Measurements from ENCODE around the gene CROCC2.

The CROCC2 gene

DNA sequence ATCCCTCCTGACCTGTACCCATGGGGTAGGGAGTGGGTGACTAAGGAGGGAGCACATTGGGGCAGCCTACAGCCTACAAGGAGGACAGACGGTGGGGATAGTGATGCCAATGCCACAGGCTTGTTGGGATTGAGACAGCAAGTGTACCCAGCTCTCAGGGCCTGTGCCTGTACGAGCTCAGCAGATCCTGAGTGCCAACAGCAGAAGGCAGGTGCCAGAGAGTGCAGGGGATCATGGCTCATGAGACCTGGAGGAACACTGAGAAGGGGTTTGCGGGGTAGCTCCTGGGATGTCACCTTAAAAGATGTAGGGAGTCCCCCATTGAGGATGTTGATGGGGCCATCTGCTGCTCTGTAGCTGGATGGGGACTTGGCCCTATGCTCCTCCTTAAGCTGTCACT is 82.0 kb downstream of the CROCC2 start:
- DNase-seq (ENCODE audit: low read depth in 3 of 3): no peak

DNA sequence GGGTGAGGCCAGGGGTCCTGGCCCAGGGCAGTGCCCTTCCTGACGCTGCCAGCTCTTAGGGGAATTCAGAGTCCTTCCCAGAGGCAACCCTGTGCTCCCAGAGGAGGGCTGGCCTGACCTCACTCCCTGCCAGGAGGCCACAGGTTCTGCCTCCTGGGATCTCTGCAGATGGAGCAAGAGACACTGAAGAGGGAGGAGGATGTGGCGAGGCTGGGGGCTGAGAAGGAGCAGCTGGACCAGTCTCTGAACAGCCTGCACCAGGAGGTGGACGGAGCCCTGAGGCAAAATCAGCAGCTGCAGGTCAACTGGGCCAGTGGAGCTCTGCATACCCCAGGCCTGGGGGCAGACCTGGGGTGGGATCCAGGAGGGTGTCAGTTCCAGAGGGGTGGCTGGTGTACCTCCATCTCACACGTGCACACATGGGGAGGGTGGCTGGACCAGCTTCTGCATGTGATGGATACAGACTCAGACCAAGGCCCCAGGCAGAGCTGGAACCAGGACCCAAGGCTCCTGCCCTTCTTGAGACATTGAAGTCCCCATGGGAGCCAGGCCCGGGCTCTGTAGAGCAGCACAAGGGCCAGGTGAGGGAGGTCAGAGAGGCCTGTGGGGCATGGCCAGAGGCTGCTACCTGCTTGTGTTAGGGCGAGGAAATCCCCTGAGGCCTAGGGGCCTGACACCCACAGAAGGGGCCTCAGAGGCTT is 82.6 kb downstream of the CROCC2 start:
- no peak for DNase-seq (ENCODE audit: low read depth in 3 of 3)

DNA sequence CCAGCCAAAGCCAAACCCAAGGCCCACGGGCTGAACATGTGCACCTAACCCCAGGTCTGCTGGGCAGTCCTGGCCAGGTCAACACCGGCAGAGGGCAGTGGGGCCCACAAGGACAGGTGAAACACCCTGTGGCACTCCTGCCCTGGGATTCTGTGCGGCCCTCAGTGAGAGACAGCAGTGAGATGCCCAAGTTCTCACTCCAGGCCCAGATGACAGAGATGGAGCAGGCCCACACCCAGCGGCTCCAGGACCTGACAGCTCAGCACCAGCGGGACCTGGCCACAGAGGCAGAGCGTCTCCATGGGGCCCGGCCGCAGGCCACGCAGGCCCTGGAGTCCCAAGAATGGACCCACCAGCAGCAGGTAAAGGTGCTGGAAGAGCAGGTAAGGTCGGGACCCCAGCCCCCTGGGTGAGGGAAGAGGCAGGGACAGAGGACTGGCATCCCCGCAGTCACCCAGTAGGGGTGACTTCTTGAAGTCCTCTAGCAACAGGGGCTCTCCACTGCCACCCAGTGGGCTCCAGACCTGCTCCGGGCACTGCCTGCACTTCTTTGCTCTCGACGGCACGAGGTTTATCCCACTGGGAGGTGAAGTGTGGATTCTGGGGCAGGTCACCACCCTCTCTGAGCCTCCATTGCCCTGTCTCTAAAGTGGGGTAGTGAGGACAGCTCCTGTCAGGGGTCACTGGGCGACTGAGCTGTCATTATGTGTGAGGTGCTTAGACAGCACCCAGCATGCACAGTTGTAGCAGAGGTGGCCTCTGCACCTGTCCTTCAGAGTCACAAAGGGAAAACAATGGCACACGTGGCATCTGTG is 83.5 kb downstream of the CROCC2 start:
- no peak for DNase-seq (ENCODE audit: low read depth in 3 of 3)

DNA sequence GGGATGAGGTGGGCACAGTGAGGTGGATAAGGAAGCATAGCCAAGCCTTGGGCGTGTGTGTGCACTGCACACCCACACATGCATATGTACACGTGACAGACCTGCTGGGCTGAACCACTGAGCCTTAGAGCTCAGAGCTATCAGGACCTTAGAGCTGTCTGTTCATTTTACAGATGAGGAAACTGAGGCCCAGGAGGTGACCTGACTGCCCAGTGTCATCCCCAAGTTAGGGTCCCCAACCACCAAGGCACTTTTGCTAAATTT is 84.1 kb downstream of the CROCC2 start:
- DNase-seq (ENCODE audit: low read depth in 3 of 3): no peak

DNA sequence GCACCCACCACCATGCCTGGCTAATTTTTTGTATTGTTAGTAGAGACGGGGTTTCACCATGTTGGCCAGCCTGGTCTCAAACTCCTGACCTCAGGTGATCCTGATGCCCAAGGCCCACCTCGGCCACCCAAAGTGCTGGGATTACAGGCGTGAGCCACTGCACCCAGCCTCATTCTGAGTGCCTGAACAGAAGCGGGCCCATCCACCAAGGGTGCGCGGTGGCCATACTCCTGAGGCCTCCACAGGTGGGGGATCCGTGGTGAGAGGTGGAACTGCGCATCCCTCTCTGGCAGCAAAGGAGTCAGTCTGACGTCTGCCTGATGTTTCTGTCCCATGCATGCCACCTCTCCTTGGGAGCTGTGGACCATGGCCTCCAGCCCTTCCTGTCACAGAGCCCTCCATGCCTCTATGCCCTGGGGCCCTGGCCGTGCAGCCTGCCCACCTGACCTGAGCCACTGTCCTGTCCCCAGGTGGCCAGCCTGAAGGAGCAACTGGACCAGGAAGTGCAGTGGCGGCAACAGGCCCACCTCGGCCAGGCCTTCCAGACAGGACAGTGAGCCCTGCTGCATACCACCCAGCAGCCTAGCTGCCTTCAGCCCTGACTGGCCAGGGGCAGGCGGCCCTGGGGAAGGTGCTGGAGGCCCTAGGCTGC is 84.7 kb downstream of the CROCC2 start:
- DNase-seq (ENCODE audit: low read depth in 3 of 3): no peak

DNA sequence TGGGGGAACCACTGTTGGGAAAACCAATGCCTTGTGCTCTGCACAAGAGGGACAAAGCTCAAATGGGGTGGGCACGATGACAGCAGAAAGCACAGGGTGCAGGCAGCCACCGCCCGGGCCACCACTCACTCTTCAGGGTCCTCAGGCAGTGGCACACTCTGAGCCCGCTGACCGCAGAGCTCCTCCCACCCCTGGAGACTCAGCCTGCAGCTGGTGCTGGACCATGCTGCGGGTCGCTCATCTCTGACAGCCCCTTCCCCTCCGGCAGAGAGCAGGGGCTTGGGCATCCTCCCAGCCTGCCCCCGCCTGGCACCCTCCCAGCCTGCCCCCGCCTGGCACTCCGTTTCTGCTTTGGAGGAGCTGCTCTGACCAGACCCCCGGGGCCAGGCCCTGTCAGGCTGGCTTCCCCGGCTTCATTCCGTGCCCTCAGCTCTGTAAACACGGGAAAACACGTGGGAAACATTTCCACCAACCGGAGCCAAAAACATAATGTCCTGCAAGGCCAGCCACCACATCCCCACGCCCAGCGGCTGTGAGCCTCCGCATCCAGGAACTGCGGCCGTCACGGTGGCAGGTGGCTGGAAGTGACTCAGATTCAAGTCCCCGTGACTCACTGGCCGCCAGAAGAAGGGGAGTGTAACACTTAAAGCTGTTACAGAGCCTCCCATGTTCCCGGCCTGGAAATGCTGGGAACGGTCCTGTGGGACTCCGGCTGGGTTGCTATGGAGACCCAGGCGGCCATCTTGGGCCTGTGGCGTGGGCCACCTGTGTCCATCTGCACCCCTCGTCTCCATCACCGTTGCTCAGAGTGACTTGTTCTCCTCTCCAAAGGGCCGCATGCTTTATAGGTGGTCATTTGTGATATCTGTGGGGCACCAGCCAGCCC is 85.5 kb downstream of the CROCC2 start:
- no peak for DNase-seq (ENCODE audit: low read depth in 3 of 3)

DNA sequence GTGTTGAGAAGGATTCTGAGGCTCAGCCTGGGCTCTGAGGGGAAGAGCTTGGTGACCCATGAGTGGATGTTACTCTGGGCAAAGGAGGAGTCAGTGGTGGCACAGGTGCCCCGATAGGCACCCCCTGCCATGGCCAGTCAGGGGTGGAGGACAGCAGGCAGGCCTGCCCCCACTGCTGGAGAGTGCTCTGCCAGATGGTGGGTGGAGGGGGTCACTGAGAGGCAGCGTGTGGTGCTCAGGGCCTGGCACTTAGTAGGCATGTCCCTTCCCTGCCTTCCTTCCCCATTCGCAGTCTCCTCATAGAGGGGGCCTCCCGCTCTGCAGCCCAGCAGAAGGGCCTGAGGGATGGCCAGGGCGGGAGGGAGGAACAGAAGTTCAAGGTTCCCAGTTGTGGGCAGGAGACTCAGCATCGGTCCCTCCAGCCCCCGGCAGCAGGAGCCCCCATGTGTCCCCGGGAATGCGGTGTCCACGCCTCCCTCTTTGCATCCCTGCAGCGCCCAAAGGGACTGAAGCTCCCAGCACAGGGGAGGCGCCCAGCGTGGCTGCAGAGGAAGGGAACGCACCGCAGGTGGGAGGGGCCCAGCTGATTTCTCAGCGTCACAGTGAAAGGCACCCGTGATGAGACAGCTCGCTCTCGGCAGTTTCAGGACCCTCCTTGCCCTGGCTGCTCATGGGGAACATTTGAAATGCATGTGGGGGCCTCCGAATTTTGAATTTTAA is 86.6 kb downstream of the CROCC2 start:
- no peak for DNase-seq (ENCODE audit: low read depth in 3 of 3)

DNA sequence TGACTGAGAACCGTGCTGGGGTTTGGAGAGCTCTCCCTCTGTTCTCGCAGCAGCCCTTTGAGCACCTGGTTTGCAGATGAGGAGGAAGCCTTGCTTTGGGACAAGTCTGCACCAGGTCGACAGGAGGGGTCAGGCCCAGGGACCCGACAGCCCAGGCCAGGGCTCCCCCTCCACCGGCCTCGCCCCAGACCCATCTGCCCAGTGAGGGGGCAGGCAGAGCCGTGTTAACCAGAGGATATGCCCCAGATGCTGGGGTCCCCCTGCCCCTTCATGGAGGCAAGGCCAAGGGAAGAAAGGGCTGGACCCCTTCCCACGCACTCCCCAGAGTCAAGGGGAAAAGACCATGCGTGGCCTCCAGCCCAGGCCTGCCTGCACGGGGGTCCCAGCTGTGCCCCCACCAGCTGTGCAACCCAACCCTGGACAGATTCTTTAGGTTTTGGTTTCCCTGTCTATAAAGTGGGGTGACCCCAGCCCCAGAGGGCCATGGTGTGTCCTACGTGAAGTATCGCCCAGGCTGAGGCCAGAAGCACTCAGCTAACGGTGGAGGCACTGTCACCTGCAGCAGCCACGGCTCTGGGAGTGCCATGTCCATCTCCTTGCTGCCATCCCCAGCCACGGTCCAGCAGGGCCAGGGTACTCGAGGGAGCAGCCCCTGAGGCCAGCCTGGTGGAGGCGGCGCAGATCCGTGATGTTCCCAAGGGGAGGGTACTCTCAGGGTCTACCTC is 87.5 kb downstream of the CROCC2 start:
- no peak for DNase-seq (ENCODE audit: low read depth in 3 of 3)

DNA sequence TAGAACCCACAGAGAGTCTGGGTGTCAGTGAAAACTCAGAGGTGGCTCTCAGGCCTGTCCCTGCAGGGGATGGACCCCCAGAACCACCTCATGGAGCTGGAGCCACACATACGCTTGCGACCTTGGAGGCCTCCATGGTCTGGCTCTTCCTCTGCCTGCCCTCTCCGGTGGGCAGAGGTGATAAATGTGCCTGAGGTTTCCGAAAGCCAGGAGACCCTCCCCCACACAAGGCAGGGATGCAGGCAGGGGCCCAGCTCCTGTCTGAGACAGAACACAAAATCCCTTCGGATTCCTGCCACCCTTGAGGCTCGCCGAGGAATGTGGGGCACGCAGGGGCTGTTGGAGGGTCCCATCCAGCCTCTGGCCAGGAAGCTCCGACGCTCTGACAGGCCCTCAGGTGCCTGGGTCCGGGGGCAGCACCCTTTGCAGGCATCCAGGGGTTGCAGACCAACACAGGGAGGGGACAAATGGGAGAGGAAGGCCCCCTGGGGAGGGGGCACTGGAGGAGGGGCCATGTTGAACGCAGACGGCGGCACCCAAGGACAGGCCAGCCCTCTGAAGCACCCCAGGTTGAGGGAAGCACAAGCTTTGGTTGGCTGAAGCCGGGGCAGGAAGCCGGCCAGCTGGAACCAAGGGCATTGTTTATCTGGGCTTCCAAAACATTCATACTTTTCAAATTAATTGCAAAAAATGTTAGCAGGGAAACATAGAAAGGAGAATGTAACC is 88.2 kb downstream of the CROCC2 start:
- no peak for DNase-seq (ENCODE audit: low read depth in 3 of 3)

DNA sequence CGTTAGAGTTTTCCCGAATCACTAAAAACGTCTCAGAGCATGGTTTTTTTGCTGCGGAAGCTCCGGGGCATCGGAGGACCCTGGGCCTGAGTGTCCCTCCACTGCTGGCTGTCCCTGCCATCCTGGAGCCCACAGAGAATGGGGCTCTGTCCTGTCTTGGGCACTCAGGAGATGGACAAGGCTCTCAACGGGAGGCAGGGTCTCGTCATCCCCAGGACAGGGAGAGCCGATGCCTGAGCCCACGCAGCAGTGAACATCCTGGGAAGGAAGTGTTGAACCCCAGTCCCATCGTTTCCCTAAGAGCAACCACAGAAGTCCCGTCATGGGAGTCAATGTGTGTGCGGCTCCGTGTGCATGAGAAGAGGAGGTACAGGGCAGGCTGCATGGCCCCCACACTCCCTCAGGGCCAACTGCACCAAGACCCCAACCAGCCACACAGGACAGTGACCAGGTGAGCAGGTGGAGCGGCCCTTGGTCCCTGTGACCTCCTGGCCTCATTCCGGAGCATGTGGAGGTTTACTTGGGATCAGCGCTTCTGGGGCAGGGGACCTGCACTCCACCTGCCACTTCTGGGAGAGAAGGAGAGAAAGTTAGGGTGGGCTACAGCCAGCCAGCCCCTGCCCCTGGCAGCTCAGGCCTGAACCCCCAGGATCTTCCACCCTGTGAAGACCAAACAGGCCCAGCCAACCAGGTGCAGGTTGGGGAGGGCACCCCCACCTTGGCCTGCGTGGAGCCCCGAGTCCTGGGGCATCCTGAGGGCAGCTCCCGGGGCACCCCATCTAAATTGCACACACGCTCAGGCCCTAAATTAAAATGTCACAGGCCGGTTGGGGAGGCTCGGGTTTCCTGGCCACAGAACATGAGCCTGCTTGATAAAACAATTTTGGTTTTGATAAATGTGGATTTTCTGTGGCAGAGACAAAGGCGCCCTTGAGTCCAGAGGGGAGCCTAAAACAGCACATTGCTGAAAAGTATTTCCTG is 89.2 kb downstream of the CROCC2 start:
- DNase-seq (ENCODE audit: low read depth in 3 of 3): no peak

DNA sequence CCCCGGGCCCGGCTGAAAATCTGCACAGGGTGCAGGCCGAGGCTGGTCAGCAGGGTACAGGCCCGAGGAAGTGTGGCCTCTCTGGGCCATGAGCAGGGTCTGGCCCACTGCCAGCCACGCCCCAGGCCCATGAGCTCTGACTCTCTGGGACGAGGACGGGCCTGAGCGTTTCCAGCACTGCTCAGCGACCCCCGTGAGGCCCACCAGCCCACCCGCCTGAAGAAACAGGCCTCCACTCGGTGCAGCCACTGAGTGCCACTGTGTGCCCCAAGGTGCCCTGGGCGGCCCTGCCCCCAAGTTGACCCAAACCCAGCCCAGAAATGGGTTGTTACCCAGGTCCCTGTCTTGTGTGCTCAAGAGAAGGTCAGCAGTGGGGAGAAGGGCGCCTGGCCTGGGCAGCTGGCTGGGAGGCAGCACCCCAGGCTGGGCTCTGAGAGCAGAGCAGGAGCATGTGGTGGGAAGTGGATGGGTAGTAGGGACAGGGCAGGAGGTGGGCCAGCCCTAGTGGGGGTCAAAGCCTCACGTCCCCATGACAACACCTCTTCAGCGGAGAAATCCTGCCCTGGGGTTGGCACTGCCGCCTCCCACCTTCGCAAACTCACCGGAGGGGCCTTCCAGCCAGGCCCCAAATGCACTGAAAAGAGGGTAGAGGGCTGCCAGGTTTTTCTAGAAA is 90.2 kb downstream of the CROCC2 start:
- no peak for DNase-seq (ENCODE audit: low read depth in 3 of 3)

DNA sequence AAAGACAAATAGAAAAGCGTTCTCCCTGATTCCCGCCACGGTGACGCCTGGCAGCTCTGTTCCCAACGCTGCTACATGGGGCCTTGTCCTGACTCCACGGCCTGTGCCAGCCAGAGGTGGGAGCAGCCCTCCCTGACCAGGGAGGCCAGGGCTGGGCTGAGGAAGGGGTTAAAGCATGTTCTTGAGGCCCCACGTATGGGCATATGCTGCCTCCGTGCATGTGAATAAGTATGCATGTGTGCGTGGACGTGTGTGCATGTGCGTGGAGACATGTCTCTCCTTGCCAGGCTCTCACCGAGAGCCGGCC is 90.7 kb downstream of the CROCC2 start:
- no peak for DNase-seq (ENCODE audit: low read depth in 3 of 3)

DNA sequence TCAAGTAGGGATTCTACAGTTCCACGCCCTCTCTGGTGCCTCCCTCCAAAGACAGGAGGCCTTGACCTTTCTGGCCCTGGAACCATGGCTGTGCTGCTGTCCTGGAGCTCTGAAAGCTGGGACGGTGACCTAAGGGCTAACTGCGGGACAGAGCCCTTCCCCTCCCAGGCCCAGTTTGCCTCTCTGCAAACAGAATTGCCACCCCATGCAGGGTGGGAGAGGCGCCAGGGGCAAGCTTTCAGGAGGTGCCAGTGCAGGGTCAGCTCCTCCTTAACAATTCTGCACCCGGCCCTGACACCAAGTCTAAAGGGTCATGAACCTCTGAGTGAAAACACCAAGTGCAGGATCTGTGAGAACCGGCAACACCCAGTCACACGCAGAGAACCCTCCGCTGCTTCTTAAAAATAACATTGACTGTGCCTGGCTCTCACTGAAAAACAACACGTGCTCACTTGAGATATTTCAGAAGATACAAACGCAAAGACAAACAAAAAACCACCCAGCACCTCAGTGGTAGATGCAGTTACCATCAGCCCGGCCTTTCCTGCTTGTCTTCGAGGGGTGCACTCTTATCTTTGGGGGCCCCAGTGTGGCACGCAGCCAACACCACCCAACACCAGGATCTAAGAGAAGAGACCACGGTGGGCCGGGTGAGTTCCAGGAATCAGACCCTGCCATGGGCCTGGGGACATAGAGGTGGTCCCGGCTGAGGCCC is 91.2 kb downstream of the CROCC2 start:
- no peak for DNase-seq (ENCODE audit: low read depth in 3 of 3)

DNA sequence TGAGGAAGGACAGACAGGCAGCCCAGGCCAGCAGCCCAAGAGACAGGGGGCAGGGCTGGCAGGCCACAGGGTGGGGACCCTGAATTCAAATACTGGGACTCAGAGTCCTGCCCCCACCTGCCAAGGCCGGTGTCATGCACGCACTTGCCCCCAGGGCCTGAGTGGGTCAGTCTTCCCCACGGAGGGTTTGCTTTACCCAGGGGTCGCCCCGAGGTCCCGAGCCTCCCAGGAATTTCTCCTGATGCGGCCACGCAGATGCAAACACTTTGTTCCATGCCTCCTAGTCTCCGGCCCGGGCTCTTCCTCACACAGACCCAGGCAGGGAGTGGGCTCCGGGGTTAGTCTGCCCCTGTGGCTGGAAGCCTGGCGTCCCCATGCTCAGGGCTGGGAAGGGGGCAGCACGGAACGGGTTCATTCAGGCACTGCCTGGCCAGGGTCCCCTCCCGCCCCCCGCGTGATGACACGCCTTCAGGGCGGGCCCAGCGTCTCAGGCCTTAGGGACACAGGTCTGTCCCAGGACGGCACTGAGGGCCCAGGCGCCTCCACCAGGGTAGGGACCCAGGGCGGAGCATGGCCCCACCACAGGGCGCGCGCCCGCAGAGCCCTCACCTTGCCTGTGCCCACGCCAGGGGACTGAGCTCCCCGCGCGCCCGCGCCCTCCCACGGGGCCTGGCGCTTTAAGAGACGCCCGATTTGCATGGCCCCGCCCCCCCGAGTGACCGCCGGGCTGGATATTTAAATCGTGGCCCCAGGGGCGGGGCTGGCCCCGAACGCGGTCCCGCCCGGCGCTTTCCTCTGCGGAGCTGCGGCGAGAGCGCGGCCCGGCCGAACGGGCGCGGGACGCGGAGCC is 91.9 kb downstream of the CROCC2 start, which contains the start of gene SNED1:
Gene SNED1 (plus strand): TSS at position 763 of the 850 bp plus-strand sequence. CDS start 220 bp downstream, outside the sequence.
- DNase-seq (ENCODE audit: low read depth in 3 of 3): peak in 1 of 3 experiments; percentile 55

DNA sequence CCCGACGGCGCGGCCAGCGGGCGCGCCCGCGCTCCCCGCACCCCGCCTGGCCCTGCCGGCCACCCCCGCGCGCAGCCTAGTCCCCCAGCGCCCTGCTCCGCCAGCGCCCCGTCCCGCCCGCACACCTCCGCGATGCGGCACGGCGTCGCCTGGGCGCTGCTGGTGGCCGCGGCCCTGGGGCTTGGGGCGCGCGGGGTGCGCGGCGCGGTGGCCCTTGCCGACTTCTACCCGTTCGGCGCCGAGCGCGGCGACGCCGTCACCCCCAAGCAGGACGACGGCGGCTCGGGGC is 92.5 kb downstream of the CROCC2 start:
- no peak for DNase-seq (ENCODE audit: low read depth in 3 of 3)

DNA sequence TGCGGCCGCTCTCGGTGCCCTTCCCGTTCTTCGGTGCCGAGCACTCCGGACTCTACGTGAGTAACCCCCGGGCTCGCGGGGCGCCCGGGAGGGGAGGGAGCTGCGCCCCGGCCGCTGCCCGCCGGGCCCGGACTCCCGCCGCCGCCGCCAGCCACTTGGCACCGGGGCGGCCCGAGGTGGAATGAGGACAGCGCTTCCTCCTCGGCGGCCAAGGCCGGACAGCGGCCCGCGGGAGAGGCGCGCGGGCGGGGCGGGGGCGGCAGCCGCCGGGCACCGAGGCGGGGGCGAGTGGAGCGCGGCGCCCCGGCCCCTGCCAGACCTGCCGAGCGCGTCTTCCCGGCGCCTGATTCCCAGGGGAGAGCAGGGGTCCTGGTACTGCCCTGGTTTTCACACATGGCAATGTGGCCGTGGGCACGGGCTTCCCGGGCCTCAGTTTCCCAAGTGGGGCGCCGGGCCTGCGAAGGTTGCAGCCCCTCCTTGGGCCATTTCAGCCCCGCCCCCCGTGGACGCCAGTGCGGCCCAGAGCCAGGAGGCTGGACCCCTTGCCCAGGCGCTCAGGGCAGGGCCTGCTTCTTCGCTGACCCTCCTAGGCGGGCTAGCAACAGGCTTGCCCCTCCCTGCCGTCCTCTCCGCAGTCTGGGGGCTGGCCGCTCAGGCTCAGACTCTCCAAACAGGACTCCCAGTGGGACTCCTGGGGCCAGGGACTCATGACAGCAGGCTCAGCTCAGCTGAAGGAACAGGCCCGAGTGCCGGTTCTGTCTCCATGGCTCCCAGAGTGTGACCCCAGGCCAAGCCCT is 93.1 kb downstream of the CROCC2 start:
- no peak for DNase-seq (ENCODE audit: low read depth in 3 of 3)
